ENCODE measurements around the gene FAHD1.
"Not testable (repeated sequence)": the region's sequence is repeated elsewhere in the genome, so short reads cannot be mapped to it uniquely, and the experiment has no call there.

Gene FAHD1

DNA sequence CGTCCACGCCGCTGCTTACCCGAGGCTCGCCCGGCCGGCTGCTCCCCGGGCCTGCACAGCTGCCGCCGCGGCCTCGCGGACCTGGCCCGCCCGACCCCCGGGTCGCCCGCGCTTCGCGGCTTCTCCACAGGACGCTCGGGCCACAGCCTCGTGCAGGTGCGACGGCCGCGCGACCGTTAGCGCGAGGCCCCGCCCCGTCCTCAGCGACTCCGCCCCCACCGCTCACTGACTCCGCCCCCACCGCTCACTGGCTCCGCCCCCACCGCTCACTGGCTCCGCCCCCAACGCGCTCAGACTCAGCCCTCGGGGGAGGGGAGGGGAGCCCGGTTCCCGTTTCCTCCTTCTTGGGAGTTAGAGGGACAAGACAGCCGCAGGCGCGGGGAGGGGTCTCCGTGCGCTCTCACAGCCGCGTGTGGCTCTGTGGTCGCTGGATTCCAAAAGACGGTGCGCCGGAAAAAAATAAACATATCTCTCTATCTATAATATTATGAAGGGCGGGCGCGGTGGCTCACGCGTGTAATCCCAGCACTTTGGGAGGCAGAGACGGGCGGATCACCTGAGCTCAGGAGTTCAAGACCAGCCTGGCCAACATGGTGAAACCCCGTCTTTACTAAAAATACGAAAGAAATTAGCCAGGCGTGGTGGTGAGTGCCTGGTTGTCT, 45.1 kb downstream of the FAHD1 start, which contains the start of gene MEIOB:
Gene MEIOB (minus strand): TSS at position 191 of the 662 bp plus-strand sequence. CDS start 3,989 bp downstream, outside the sequence.
- Histone ChIP-seq H3K4me2 (ENCODE audit: low read length) (no peak within 1 kb of the TSS), H3K9me3 (ENCODE audit: control insufficient read depth, insufficient read depth, low read length) (no peaks in the 10 kb centered on the region), H3K4me3 (ENCODE audit: low read length) (no peak within 1 kb of the TSS), H3K9me2 (replicated peaks; ENCODE audit: control insufficient read depth, low read length) (no peaks in the 10 kb centered on the region), H4K20me1 (ENCODE audit: control insufficient read depth, insufficient read depth, low read depth, low read length) (no peaks in the 10 kb centered on the region), H3K36me3 (ENCODE audit: control insufficient read depth, low read length) (no peaks in the 10 kb centered on the region), H3K4me1 (ENCODE audit: control insufficient read depth, low read length) (no peaks in the 10 kb centered on the region), H3F3A (ENCODE audit: control insufficient read depth, insufficient read depth) (no peaks in the 10 kb centered on the region), H3K27me3 (ENCODE audit: control insufficient read depth, low read length) (peaks cover 2% of the 10 kb centered on the region), H3K79me2 (ENCODE audit: control insufficient read depth, low read length) (no peaks in the 10 kb centered on the region), H3K27ac (ENCODE audit: low read depth, low read length) (no peak within 1 kb of the TSS)
- TF ChIP-seq, protein P1, sequence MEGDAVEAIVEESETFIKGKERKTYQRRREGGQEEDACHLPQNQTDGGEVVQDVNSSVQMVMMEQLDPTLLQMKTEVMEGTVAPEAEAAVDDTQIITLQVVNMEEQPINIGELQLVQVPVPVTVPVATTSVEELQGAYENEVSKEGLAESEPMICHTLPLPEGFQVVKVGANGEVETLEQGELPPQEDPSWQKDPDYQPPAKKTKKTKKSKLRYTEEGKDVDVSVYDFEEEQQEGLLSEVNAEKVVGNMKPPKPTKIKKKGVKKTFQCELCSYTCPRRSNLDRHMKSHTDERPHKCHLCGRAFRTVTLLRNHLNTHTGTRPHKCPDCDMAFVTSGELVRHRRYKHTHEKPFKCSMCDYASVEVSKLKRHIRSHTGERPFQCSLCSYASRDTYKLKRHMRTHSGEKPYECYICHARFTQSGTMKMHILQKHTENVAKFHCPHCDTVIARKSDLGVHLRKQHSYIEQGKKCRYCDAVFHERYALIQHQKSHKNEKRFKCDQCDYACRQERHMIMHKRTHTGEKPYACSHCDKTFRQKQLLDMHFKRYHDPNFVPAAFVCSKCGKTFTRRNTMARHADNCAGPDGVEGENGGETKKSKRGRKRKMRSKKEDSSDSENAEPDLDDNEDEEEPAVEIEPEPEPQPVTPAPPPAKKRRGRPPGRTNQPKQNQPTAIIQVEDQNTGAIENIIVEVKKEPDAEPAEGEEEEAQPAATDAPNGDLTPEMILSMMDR (IDR thresholded peaks at IDR 0.05; ENCODE audit: low read depth, low read length, poor library complexity, severe bottlenecking) = no peak
- no peak for TF ChIP-seq EZH2phosphoT487 (IDR thresholded peaks at IDR 0.05; ENCODE audit: borderline replicate concordance, low read length)

DNA sequence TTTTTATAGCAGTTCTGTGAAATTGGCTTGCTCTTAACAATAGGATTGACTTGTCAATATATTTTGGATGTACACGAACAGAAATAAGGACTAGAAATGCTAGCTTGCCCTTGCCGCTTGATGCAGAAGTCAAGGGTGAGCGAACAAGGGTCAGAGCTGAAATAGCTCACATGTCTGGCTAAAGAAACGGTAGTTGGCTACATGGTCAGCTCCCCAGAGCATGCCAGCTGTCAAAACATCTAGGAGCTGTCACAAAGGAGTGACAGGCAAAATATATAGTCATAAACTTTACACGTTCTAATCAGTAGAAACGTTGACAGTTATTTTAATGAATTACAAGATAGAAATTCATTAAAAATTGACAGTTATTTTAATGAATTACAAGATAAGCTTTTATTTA, 47.8 kb downstream of the FAHD1 start:
- H4K20me1 ChIP-seq (ENCODE audit: control insufficient read depth, insufficient read depth, low read depth, low read length) = no peaks in the 10 kb centered on the region
- peaks cover 12% of the 10 kb centered on the region for H3K27me3 ChIP-seq (ENCODE audit: control insufficient read depth, low read length)
- H3K4me2 ChIP-seq (ENCODE audit: low read length) = no peak overlapping the region
- no peak overlapping the region for H3K4me3 ChIP-seq (ENCODE audit: low read length)
- no peak overlapping the region for H3K27ac ChIP-seq (ENCODE audit: low read depth, low read length)
- H3K9me2 ChIP-seq (replicated peaks; ENCODE audit: control insufficient read depth, low read length) = no peaks in the 10 kb centered on the region
- H3K9me3 ChIP-seq (ENCODE audit: control insufficient read depth, insufficient read depth, low read length) = no peaks in the 10 kb centered on the region
- no peaks in the 10 kb centered on the region for H3K36me3 ChIP-seq (ENCODE audit: control insufficient read depth, low read length)
- H3F3A ChIP-seq (ENCODE audit: control insufficient read depth, insufficient read depth) = no peaks in the 10 kb centered on the region
- H3K79me2 ChIP-seq (ENCODE audit: control insufficient read depth, low read length) = no peaks in the 10 kb centered on the region
- H3K4me1 ChIP-seq (ENCODE audit: control insufficient read depth, low read length) = no peaks in the 10 kb centered on the region
- TF ChIP-seq, protein P1 (IDR thresholded peaks at IDR 0.05; ENCODE audit: low read depth, low read length, poor library complexity, severe bottlenecking) = no peak
- TF ChIP-seq EZH2phosphoT487 (IDR thresholded peaks at IDR 0.05; ENCODE audit: borderline replicate concordance, low read length) = no peak

GRCh38 chr16:1876066-1876465, 49.1 kb downstream of the FAHD1 start:
- H3K9me2 ChIP-seq (replicated peaks; ENCODE audit: control insufficient read depth, low read length); H3F3A ChIP-seq (ENCODE audit: control insufficient read depth, insufficient read depth); H3K4me3 ChIP-seq (ENCODE audit: low read length); H3K79me2 ChIP-seq (ENCODE audit: control insufficient read depth, low read length); H3K9me3 ChIP-seq (ENCODE audit: control insufficient read depth, insufficient read depth, low read length); H3K27ac ChIP-seq (ENCODE audit: low read depth, low read length); H3K36me3 ChIP-seq (ENCODE audit: control insufficient read depth, low read length); H4K20me1 ChIP-seq (ENCODE audit: control insufficient read depth, insufficient read depth, low read depth, low read length); H3K4me2 ChIP-seq (ENCODE audit: low read length); H3K4me1 ChIP-seq (ENCODE audit: control insufficient read depth, low read length): not testable (repeated sequence)
- peaks cover 12% of the 10 kb centered on the region for H3K27me3 ChIP-seq (ENCODE audit: control insufficient read depth, low read length)

DNA sequence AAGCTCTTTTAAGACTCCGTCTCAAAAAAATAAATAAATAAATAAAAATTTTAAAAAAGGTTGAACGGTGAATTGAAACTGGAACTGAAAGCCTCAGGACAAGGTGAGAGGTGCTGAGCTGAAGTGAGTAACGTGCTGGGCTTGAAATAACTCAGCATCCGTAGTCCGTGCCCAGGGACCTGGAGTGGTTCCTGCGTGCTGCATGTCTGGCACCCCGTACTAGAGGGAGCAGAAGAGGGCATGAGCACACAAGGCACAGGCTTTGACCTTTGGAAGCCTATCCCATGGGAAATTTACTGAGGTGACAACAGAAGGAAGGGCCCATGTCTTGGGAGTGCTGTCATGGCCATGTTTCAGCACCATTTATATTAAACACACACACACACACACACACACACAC, 49.5 kb downstream of the FAHD1 start:
- Histone ChIP-seq H3K79me2 (ENCODE audit: control insufficient read depth, low read length) (no peaks in the 10 kb centered on the region), H4K20me1 (ENCODE audit: control insufficient read depth, insufficient read depth, low read depth, low read length) (no peaks in the 10 kb centered on the region), H3F3A (ENCODE audit: control insufficient read depth, insufficient read depth) (no peaks in the 10 kb centered on the region), H3K9me3 (ENCODE audit: control insufficient read depth, insufficient read depth, low read length) (no peaks in the 10 kb centered on the region), H3K27me3 (ENCODE audit: control insufficient read depth, low read length) (peaks cover 12% of the 10 kb centered on the region), H3K4me1 (ENCODE audit: control insufficient read depth, low read length) (no peaks in the 10 kb centered on the region), H3K36me3 (ENCODE audit: control insufficient read depth, low read length) (no peaks in the 10 kb centered on the region), H3K4me2 (ENCODE audit: low read length) (no peak overlapping the region), H3K9me2 (replicated peaks; ENCODE audit: control insufficient read depth, low read length) (no peaks in the 10 kb centered on the region), H3K27ac (ENCODE audit: low read depth, low read length) (no peak overlapping the region), H3K4me3 (ENCODE audit: low read length) (no peak overlapping the region)
- TF ChIP-seq, protein P1 (IDR thresholded peaks at IDR 0.05; ENCODE audit: low read depth, low read length, poor library complexity, severe bottlenecking) = no peak
- no peak for TF ChIP-seq EZH2phosphoT487 (IDR thresholded peaks at IDR 0.05; ENCODE audit: borderline replicate concordance, low read length)
